Epidermal melanocyte (primary cell): ENCODE results near the gene ADCY5.

ENCODE experiments used
- DNase-seq: peaks from one replicate; pipeline ENCODE4 v3.0.0; 2011; ENCODE audit warnings: low spot score; ENCODE audit not compliant: insufficient read length

Gene ADCY5

DNA sequence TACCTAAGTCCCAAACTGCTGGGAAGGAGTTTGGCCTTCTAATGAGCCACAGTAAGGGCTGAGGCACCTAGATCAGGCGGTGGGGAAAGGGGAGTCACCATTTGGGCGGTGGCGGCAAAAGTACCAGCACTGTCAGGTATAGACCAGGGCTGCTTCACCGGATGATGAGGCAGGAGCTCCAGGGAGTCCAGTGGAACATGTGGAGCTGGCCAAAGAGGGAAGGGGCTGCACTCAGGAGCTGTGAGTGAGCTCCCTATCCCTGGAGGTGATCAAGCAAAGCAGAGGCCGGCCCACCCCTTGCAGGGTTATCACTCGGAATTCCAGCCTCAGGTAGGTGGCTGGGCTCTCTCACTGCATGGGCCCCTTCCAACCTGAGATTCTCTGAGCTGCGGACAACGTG lies 138.7 kb downstream of the ADCY5 start:
- no peak for DNase-seq

DNA sequence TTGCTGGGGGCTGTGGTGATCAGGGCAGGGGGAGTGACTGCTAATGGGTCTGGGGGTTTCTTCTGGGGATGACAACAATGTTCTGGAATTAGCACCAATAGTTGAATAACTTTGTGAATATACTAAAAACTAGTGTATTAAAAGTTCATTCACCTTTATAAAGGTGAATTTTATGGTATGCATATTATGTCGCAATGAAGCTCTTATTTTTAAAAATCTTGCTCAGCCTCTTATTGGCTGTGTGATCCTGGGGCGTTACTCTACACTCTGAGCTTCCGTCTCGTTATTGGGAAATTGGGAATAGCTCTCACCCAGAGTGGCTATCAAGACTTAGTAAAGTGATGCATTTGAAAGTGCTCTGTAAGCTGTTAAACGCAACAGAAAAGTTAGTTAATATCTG lies 141.8 kb downstream of the ADCY5 start:
- DNase-seq, result no peak

DNA sequence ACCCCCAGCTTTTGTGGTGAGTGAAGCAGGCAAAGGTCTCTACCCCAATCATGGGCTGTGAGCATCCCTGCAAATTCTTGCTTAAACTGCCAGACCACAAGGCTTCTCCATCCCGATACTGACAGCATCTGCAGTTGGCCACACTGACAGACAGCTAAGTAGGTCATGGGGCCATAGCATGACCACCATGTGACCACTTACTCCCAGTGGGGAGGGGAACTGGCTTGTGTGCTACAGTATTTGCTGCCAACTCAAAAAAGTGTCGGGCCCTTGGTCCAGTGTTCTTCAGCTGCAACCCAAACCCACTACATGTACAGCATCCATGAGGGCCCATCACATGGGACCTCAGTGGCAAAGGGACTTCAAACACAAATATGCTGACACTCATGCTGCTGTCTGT lies 143.7 kb downstream of the ADCY5 start:
- no peak for DNase-seq

DNA sequence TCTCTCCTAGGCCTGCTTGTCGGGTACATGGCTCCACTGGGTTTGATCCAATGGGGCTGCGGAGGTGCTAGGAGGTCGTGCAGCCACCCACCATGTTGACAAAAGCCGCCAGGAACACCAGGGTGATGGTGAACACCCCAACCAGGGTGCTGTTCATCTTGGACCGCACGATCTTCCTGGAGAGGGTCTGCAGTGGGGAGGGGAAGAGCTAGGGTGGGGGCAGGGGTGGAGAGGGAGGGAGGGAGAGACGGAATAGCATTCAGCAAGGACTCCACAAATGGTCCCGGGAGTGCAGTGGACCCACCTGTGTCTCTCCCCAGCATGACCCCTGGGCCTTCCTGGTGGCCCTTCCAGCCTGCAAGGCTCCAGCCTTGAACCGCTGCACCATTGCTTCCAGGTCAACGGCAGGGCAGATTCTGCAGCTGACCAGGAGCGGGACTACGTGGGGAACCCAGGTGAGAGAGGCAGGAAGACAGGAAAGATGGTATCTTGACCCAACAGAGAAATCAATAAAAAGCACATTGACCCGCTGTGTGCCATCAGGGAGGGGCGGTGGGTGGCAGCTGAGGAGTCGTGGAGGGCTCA lies 144.8 kb downstream of the ADCY5 start:
- no peak for DNase-seq

DNA sequence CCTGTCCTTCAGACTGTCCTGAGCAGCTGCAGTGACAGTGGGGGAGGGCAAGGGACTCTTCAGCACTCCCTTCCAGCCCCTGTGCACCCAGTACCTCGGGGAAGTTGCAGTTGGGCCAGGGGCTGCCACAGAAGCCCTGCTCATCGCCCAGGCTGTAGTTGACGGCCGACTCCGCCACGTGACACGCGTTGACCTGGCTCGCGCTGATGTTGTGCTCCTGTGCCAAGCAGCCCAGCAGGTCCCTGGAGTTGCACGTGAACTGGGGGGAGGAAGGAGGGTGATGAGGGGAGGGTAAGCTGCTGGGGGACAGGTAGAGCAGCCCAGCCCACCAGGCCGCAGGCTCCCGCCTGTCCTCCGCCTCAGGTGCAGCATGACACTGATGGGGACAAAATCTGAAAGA lies 145.9 kb downstream of the ADCY5 start:
- no peak for DNase-seq

DNA sequence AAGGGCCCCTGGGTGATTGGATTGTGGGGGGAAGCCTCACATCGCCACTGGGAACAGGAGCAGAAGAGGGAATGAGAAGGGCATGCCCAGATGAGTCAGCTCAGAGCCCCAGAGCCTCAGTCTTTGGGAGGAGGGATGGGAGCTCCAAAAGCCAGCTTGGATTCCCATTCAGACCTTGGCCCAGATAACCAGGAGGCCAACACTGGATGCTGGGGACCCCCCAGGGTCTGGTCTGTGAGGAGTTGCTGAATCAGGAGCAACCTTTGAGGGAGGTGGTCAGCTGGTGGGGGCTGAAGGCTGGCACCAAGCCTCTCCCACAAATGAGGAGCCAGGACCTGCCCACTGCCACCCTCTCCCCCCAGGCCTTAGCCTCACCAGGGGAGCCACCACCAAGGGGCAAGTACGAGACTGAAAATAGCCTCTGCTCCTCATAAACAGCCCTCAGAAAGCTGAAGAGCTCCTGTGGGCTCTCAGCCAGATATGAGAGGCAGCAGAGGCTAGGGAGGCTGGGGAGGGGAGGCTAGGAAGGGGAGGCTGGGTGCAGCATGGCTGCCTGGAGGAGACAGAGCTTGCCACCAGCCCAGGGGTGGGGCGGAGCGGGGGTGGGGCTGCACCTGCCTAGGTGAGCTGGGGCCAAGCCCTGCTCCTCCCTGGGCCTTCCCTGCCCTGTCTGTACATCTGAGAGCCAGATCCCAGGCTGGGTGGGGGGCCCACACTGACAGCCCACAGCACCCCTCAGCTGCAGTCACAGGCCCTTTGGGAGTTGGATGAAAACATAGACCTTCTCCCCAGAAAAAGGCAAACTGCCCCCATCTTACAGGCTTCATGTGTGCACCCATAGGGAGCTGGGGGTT lies 147.3 kb downstream of the ADCY5 start:
- DNase-seq, result no peak

DNA sequence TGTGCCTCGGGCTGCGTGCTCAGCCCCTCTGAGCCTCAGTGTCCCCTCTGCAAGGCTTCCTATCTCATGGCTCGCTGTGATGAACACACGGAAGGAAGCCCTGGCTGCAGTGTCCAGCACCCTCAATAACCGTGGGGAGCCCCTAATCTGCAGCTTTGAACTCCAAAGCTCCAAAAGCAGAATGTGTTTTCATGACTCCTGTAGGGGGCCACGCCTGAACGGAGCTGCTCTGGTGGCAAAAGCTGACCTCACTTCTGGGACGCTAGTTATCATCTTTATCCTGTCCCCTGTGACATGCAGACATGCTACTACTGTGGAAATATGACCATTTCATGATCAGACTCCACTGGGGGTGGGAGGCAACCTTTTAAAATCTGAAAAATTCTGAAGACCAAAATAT lies 148.3 kb downstream of the ADCY5 start:
- DNase-seq, result no peak

DNA sequence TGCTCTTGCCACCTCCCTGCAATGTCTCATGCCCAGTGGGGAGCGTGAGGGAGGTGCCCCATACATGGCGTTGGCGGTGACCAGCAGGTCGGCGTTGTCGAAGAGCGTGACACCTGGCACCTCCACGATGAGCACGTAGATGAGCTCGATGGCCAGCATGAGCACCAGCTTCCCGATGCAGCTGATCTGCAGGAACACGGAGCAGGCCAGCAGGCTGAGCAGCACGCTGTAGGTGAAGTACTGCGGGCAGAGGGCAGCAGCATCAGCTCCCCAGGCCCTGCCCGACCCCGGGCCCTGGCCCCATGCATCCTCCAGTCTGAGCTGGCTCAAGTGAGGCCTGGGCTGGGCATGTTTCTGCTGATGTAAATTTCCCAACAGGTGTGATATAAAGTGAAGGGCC lies 148.8 kb downstream of the ADCY5 start:
- DNase-seq, result no peak

DNA sequence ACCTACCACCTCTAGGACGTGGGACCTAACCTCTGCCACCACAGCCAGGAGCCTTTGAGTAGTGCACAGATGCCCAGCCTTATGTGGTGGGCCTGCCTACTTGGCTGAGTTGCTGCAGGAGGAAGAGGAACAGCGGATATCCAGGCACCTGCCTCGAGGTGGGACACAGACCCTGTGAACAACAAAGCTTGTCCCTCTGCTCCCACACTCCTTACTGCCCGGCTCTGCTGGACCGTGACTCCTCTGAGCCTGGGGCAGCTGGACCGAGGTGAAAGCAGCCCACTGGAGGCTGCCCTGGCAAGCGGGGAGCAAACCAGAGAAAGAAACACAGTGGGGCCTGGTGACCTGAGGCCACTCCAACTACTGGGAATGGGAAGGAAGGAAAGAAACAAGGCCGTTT lies 149.3 kb downstream of the ADCY5 start:
- no peak for DNase-seq

DNA sequence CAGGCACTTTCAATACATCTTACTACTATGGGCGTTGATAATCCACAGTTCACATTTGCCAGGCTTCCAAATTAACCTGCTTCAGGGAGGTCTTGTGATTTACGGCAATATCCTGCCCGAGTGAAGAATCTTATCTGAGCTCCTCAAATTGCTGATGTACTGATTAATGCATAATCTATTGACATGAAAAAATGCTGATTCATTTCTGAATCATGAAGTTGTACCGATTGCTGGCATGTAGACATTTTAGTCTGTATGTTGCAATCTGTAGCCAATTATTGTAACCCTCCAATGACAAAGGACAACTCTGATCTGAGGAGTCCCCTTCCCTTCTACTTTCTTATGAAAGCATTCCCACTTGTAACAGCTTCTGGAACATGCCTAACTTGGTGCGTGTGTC lies 150.0 kb downstream of the ADCY5 start:
- DNase-seq, result no peak

DNA sequence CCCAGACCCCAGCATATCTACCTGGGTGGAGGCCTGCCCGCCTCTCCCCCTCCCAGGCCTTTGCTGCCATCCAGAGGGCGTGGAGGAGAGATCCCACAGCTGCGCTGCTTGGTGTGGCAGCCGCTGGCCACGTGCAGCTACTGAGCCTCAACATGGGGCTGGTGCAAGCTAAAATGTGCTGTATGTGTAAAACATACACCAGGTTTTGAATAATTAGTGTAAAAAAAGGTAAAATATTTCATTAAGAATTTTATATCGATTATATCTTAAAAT lies 151.3 kb downstream of the ADCY5 start:
- no peak for DNase-seq

DNA sequence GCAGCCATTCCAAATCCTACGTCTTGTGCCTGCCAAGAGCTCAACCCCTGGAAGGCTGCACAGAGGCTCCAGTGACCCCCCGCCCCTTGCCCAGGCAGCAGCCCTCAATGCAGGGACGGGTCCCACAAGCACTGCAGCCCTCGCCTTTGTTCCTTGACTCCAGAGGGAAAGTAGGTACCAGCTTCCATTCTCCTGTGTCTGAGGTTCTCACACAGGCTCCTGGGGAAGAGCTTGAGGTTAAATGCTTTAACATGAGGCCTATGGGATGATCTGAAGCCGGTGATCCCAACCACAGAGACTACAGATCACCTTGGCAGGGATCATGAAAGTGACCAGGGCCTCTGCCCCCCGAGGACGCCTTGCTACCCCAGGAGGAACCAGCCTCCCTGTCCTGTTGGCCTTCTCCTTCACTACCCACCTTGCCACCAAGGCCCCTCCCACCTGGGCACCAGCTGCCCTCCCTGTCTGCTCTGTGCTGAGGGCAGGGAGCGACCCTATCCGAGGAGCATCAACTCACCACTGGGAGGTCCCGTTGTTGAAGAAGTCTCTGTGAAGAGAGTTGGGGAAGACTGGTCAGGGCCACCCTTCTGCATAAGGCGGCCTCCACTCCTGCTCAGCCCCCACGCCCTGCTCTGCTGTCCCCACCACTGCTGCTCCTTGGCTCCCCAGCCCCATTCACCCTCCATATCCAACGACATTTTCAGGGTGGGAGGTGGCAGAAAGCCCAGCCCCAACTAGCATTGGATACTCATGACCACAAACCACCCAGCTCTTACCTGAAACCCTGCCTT lies 151.9 kb downstream of the ADCY5 start:
- DNase-seq, result no peak

DNA sequence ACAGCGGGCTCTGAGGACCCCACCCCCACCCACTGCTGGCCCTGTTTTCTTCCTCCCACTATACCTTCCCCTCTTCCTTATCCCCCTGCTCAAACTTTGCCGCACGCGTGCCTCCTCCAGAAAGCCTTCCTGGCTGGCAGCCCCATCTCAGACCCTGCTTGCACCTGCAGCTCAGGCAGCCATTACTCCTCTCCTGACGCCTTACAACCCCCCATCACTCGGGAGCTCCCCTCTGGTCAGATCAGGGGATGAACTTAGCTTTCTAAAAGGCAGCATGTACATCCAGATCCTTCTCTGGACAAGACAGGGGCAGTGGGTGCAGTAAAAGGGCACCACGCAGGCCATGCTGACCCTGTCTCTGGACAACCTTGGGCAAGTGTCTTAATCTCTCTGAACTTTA lies 152.6 kb downstream of the ADCY5 start:
- no peak for DNase-seq

DNA sequence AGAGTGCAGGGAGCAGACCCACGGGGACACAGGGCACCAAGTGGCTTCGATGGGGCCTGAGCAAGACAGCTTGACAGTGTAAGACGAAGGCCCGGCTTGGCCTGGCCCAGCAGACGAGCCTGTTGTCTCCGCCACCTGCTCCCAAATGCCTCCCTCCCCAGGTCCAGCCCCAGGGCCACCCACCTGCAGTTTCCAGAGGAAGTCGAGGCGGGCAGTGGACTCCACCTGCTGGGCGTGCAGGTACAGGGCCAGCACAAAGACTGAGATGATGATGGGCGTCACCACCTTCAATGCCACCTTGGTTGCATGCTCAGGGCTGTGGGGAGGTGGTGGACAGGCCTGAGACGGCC lies 153.0 kb downstream of the ADCY5 start:
- DNase-seq, result no peak

DNA sequence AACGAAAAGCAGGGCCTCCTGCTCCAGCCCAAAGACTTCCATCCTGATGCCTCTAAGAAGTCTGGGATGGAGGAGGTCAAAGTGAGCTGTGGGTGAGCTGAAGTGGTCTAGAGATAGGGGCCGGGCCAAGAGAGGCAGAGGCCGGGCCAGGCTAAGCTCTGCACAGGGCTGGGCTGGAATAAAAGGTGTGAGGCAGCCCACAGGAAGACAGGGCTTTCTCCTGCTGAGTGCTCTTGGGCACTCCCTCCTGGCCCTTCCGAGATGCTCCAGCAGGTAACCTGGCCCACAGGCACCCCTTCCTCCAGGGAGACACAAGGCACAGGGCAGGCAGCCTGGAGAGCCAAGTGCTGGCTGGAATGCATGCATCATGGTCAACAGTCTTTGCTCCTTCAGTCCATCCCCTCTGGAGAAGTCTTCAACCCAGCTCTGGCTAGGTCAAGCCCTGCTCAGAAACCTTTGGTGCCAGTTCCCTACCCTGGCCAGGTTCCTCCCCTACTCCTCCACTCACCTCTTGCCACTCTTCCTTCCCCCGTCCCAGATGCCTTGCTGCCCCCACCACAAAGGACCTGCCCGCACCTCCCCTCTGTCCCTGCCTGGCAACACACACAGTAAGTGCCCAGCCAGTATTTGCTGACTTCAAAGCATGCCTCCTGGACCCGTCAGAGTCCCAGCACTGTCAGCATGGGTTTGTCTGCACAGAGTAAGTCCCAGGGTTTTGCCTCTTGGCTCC lies 153.6 kb downstream of the ADCY5 start:
- no peak for DNase-seq

DNA sequence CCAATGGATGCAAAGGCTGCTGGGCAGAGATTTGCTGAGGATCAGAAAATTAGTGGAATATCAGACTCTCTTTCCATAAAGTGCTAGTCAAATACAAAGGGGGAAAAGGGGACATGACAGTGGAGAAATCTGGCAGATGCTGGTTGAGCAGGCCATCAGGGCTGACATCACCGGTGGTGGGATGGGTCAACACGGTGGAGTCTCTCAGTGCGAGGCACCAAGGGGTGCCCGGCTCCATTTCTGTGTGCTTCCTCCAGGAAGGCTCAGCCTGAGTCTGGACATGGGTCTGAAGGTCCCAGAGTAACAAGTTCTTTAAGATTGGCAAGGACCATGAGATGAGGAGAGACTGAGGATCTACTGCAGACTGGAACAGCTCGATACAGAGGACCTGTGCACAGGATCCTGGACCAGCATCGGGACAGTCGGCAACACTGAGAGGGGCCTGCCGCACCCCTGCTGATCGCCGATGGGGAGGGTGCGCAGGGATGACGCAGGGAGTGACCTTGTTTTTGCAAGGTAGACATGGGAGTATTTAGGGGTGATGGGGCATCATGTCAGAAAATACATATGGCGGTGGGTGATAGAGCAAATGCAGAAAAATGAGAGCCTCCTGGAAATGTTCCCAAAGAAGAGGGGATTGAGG lies 154.5 kb downstream of the ADCY5 start:
- no peak for DNase-seq

DNA sequence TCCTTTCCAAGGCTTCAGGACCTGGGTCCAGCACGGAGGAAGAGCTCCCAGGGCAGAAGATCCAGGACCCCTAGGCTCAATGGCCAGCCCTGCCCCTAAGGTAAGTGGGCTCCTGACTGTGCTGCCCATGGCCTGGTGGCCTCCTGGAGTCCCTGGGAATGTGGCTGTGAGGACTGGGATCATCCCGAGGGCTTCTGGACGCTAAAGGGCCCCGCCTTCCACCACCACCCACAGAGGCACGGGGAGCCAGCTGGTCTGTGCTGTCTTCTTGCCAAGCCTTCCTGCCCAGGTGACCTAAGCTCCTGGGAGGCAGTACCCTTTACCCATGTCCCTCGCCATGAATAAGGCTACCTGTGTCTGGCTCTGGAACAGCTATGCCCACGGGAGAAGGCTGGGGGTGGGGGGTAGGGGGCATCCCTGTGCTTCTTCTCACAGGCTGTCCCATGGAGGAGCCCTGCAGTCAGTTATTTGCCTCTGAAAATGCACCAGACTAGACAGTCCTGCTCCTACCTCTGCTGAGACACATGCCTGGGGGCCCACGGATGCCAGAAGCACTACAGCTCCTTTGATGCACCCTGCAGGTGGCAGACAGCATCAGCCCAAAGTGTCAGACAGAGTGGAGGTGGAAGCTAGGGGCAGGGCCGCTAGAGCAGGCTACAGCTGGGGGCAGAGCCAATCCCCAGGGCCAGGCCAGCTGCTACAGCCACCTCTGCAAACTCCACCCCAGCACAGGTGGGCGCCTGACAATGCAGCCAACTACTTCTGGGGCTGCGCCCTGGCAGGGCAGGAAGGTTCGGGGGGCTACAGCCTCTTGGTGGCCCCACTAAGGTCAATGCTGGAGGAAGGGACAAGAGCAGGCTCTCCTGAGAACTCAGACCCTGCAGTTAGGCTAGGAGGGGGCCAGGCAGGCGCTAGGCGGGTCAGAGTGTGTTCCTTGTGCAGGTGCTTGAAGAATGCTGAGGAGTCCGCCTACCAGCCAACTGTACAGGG lies 156.3 kb downstream of the ADCY5 start:
- no peak for DNase-seq

DNA sequence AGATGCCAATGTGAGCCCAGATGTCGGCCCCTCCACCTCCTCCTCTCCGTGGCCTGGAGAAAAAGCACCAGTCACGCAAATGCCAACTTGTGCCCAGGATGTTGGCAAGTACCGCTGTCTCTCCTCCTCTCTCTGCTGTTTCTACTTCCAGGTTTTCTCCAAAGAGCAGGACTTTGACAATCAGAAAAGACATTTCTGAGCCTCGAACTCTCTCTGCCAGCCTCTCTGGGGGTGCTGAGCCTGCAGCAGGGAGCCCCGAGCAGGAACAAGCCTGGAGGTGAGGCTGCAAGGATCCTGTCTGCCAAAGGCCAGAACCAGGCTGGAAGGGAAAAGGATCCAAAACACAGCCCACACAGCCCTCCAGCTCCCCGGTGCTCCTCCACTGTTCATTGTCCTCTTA lies 157.5 kb downstream of the ADCY5 start:
- no peak for DNase-seq

DNA sequence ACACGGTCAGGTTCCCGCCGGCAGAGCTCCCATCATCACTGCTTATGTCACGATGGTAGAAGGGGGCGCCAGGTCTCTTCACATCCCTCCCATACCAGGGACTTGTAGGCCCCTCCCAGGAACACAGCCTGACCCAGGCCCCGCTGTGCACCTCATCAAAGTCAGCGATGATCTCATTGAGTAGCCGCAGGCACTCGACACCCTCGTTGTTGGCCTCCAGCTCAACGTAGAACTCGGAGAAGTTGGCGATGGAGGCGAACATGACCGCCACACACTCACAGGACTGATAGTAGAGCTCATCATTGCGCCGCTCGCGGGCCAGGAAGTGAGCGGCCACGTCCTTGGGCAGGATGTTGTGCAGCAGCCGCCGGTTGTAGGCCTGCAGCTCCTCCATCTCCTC lies 157.9 kb downstream of the ADCY5 start:
- DNase-seq, result no peak

DNA sequence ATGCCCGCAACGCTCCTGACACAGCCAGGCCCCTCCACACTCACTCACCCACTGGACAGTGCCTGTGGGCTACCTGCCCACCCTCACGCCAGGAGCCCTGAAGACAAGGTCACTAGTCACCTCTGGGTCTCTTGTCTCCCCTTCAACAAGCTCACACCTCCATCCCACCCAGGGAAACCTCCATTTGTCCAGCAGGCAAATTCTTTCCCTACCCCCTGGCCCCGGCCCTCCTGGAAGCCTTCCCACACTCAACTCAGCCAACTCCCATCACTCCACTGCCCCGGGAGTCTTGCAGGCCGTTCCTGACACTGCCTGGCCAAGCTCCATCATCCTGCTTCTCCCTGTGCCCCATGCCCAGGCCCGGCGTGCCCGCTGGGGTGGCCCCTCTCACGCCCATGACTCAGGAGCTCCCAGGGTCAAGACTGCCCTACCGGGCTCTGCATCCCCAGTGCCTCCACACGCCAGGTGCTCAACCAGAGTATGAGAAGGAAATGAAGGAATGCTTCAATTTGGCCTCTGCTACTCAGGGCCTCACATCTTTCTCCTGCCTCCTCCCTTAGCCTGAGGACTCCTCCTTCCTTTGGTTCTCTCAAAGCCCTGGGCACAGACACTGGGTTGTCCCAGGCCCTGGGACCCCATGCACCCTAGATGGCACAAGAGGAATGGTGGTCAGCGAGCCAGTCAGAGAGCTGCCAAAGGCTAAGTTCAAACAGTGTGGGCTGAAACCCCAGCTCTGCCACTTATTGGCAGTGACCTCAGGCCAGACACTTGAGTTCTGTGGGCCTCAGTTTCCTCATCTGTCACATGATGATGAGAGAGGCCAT lies 158.6 kb downstream of the ADCY5 start:
- no peak for DNase-seq
